ENCODE measurements around the gene DEF6. TPM values are rescaled to one million over a fixed set of nuclear protein-coding genes. Genes with fewer than 3 reads are reported as not detected.

Gene DEF6
- total and polyA plus RNA-seq, 4 donors, result 1.0 to 6.3 (median 2.5) TPM

- no peaks in the 10 kb centered on the region for H3K27me3 ChIP-seq (ENCODE audit: control insufficient read depth in 4 of 4, insufficient read depth in 4 of 4, low read length in 3 of 4)
- H3K27ac ChIP-seq (ENCODE audit: low read depth in 1 of 2, low read length in 2 of 2), result no peak overlapping the region
- no peak overlapping the region for H3K9ac ChIP-seq (ENCODE audit: low read depth in 1 of 2, low read length in 2 of 2)
- 99% methylated on average over 4 of the region's 4 CpGs for WGBS
- no peak for TF ChIP-seq EGR1 (IDR thresholded peaks at IDR 0.05; ENCODE audit: low read depth in 2 of 2)
- no peak for TF ChIP-seq REST (IDR thresholded peaks at IDR 0.05)
- no peak for TF ChIP-seq FOXA1 (IDR thresholded peaks at IDR 0.05)
- no peak for TF ChIP-seq ZBTB33 (IDR thresholded peaks at IDR 0.05)
- no peak for TF ChIP-seq HNF4A (conservative IDR thresholded peaks at IDR 0.05)
- no peak for TF ChIP-seq SP1 (IDR thresholded peaks at IDR 0.05)
- no peak for TF ChIP-seq HNF4G (IDR thresholded peaks at IDR 0.05)
- no peak for TF ChIP-seq RXRA (IDR thresholded peaks at IDR 0.05)
- TF ChIP-seq RAD21 (IDR thresholded peaks at IDR 0.05), result no peak
- no peak for TF ChIP-seq YY1 (IDR thresholded peaks at IDR 0.05)
- TF ChIP-seq, protein P1, sequence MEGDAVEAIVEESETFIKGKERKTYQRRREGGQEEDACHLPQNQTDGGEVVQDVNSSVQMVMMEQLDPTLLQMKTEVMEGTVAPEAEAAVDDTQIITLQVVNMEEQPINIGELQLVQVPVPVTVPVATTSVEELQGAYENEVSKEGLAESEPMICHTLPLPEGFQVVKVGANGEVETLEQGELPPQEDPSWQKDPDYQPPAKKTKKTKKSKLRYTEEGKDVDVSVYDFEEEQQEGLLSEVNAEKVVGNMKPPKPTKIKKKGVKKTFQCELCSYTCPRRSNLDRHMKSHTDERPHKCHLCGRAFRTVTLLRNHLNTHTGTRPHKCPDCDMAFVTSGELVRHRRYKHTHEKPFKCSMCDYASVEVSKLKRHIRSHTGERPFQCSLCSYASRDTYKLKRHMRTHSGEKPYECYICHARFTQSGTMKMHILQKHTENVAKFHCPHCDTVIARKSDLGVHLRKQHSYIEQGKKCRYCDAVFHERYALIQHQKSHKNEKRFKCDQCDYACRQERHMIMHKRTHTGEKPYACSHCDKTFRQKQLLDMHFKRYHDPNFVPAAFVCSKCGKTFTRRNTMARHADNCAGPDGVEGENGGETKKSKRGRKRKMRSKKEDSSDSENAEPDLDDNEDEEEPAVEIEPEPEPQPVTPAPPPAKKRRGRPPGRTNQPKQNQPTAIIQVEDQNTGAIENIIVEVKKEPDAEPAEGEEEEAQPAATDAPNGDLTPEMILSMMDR (IDR thresholded peaks at IDR 0.05; ENCODE audit: low read depth, low read length, missing input control), result no peak
- no peak for TF ChIP-seq TAF1 (conservative IDR thresholded peaks at IDR 0.05)
- no peak for TF ChIP-seq MAX (IDR thresholded peaks at IDR 0.05)
- no peak for DNase-seq (ENCODE audit: low spot score)
- no peak overlapping the region for H3K4me3 ChIP-seq (ENCODE audit: low read depth in 1 of 3, low read length in 3 of 3)
- no peaks in the 10 kb centered on the region for H3K4me1 ChIP-seq (ENCODE audit: control insufficient read depth in 4 of 4, insufficient read depth in 4 of 4, low read length in 3 of 4)
- H3K9me3 ChIP-seq (ENCODE audit: control insufficient read depth in 4 of 4, low read length in 3 of 4), result no peaks in the 10 kb centered on the region
- peaks cover 5 to 42% (median 27%) of the 10 kb centered on the region in 4 donors for H3K36me3 ChIP-seq (ENCODE audit: control insufficient read depth in 4 of 4, insufficient read depth in 3 of 4, low read depth in 1 of 4, low read length in 3 of 4)
Observed at GRCh38 chr6:35351422-35351821, 53.8 kb downstream of the DEF6 start.

GRCh38 chr6:35352735-35353134 lies 55.1 kb downstream of the DEF6 start:
- Histone ChIP-seq H3K9me3 (ENCODE audit: control insufficient read depth in 4 of 4, low read length in 3 of 4) (no peaks in the 10 kb centered on the region), H3K4me3 (ENCODE audit: low read depth in 1 of 3, low read length in 3 of 3) (no peak overlapping the region), H3K27ac (ENCODE audit: low read depth in 1 of 2, low read length in 2 of 2) (no peak overlapping the region), H3K36me3 (ENCODE audit: control insufficient read depth in 4 of 4, insufficient read depth in 3 of 4, low read depth in 1 of 4, low read length in 3 of 4) (peaks cover 5 to 35% (median 22%) of the 10 kb centered on the region in 4 donors), H3K27me3 (ENCODE audit: control insufficient read depth in 4 of 4, insufficient read depth in 4 of 4, low read length in 3 of 4) (no peaks in the 10 kb centered on the region), H3K4me1 (ENCODE audit: control insufficient read depth in 4 of 4, insufficient read depth in 4 of 4, low read length in 3 of 4) (no peaks in the 10 kb centered on the region), H3K9ac (ENCODE audit: low read depth in 1 of 2, low read length in 2 of 2) (no peak overlapping the region)
- TF ChIP-seq RAD21 (IDR thresholded peaks at IDR 0.05), result no peak
- TF ChIP-seq REST (IDR thresholded peaks at IDR 0.05), result no peak
- no peak for TF ChIP-seq ZBTB33 (IDR thresholded peaks at IDR 0.05)
- TF ChIP-seq YY1 (IDR thresholded peaks at IDR 0.05), result no peak
- TF ChIP-seq EGR1 (IDR thresholded peaks at IDR 0.05; ENCODE audit: low read depth in 2 of 2), result no peak
- TF ChIP-seq JUND (IDR thresholded peaks at IDR 0.05), result no peak
- no peak for TF ChIP-seq RXRA (IDR thresholded peaks at IDR 0.05)
- DNase-seq (ENCODE audit: low spot score), result no peak
- WGBS, result over 99% methylated on average over 2 of the region's 2 CpGs

Measured in liver (tissue), 9 donors.